ENCODE measurements around the gene BAHCC1. TPM values are rescaled to one million over a fixed set of nuclear protein-coding genes. Genes with fewer than 3 reads are reported as not detected.

BAHCC1 gene
- total and polyA plus RNA-seq, 2 of the 8 experiments (the other 6 are each of a cell fraction or from before 2014, with no cell fraction given): 0.26 to 0.58 TPM

DNA sequence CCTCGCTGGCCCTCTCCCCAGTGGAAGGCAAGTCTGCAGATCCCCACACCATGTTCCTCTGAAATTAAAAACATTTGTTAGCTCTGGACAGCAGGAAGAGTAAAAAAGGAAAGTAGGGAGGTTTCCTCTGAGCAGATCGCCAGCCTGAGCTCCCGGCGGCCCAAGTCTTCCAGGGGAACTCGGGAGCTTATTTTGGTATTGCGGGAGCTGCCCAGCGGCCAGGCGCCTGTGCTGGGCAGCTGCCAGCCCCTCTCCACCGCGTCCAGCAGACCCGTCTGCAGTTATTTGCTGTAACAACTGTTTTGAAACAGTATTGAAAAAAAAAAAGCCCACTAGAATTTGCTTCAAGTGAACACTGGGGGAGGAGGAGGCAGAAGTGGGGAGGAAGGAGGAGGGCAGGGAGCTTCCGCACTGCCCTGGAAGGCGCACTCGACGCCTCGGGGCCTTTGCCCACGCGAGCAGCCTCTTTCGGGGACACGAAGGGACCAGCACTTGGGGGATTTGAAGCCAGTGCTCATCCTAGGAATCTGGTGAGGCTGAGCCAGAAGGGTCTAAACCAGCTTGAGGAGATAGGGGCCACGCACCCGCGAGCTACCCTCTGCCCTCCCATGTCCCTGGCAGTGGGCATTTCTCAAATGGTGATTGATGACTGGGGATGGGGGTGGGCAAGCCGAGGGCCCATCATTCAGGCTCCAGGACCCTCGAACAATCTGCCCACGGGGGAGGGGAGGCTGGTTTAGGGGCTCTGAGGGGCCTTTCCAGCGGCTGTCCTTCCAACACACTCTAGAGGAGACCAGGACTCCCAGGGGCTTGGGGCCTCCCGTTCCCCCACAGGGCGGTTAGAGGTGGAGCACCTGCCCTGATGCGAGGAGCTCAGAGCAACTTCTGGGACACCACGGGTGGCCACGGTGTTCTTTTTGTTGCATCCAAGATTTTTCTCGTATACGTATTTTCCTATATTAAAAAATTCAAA lies 3.0 kb upstream of the BAHCC1 start:
- H3K79me1 ChIP-seq (ENCODE audit: low read depth, low read length): no peaks in the 10 kb centered on the region

More for the DNA sequence above, 3.0 kb upstream of the BAHCC1 start:
- ChIA-PET POLR2A (ENCODE audit: partially characterized antibody) (interaction anchor here (0.9 to 4.5 kb wide), 5 partner anchors 9 to 140 kb away, joined by 3 to 18 read pairs (median 5); partner anchors contain the start of gene ACTG1), CTCF (ENCODE audit: partially characterized antibody) (interaction anchor here (0.7 to 3.0 kb wide), 16 partner anchors 10 to 131 kb away, joined by 3 to 11 read pairs (median 4); no protein-coding TSS in a partner anchor)
- H4K91ac ChIP-seq (replicated peaks; ENCODE audit: insufficient read length, low read length): no peak overlapping the region
- 0 out of 2 replicates have a peak overlapping the region, but pooled peaks have one; percentile 16 for H2BK15ac ChIP-seq (ENCODE audit: low read length)
- DNase-seq (ENCODE audit: low read depth in 1 of 2, low spot score in 2 of 2): peak in 1 of 2 experiments; percentile 53
- H3K4me2 ChIP-seq (ENCODE audit: insufficient read depth in 1 of 2, low read depth in 2 of 2, low read length in 2 of 2): peak overlapping the region; percentile 48 to 60; a peak in 3 of 4 replicates
- H3K18ac ChIP-seq (ENCODE audit: extremely low read depth, low read length): no peak overlapping the region; the same call in 1 of the 2 replicates
- peak overlapping the region; percentile 81; the same call in 1 of the 2 replicates for H4K8ac ChIP-seq (ENCODE audit: extremely low read depth, insufficient read depth, low read length)
- H3K9me3 ChIP-seq (ENCODE audit: insufficient read depth in 2 of 2, low read depth in 1 of 2, low read length in 1 of 2): no peaks in the 10 kb centered on the region
- peaks cover 2 to 44% (median 34%) of the 10 kb centered on the region in 4 experiments for H3K4me1 ChIP-seq (replicated peaks in 1 of 4; ENCODE audit: control insufficient read depth in 3 of 4, insufficient read depth in 4 of 4, low read length in 3 of 4)
- FAIRE-seq: no peak
- H4K20me1 ChIP-seq (replicated peaks in 1 of 2; ENCODE audit: control insufficient read depth in 1 of 2, insufficient read depth in 2 of 2, low read length in 2 of 2): peaks cover 16 to 19% of the 10 kb centered on the region in 2 experiments
- no peak overlapping the region for H2BK120ac ChIP-seq (replicated peaks; ENCODE audit: low read depth, low read length)
- no peaks in the 10 kb centered on the region; a peak in 1 of 8 replicates for H3K36me3 ChIP-seq (ENCODE audit: control insufficient read depth in 2 of 4, insufficient read depth in 4 of 4, low read length in 3 of 4)
- H3K23me2 ChIP-seq (ENCODE audit: low read depth, low read length): peaks cover 23% of the 10 kb centered on the region
- no peak overlapping the region for H3K4ac ChIP-seq (replicated peaks; ENCODE audit: insufficient read length, low read depth, low read length)
- H2BK12ac ChIP-seq (ENCODE audit: low read depth, low read length): 0 out of 2 replicates have a peak overlapping the region, but pooled peaks have one; percentile 27
- 28% methylated on average over 34 of the region's 34 CpGs; no CpG with 5 or more reads in 1 of the 2 experiments for WGBS, 2 experiments (ENCODE audit: extremely low coverage in 1 of 2, insufficient coverage in 1 of 2, insufficient read length in 1 of 2, insufficient replicate concordance in 2 of 2, low coverage in 1 of 2, low lambda C conversion rate in 2 of 2, missing lambda C conversion rate in 1 of 2)
- no peak overlapping the region for H3K23ac ChIP-seq (ENCODE audit: insufficient read length)
- no peak overlapping the region for H3K56ac ChIP-seq (replicated peaks; ENCODE audit: insufficient read length, low read depth, low read length)
- H3K9ac ChIP-seq (replicated peaks in 1 of 4; ENCODE audit: extremely low read depth in 1 of 4, low read depth in 3 of 4, low read length in 3 of 4): no peak overlapping the region
- no peak overlapping the region for H2BK20ac ChIP-seq (ENCODE audit: low read length)
- no peak overlapping the region for H3K27ac ChIP-seq (ENCODE audit: low read depth, low read length)
- TF ChIP-seq NRF1 (IDR thresholded peaks at IDR 0.05; ENCODE audit: low read depth, low read length) (no peak), RNF2 (IDR thresholded peaks at IDR 0.05; ENCODE audit: borderline replicate concordance, low read depth, low read length, missing control alignments, poor library complexity, severe bottlenecking) (peak; percentile 68), EZH2 (IDR thresholded peaks at IDR 0.05; ENCODE audit: low read depth, low read length, severe bottlenecking) (peak; percentile 68), SUZ12 (IDR thresholded peaks at IDR 0.05; ENCODE audit: low read length) (peak; percentile 58)
- 0 out of 2 replicates have a peak overlapping the region, but pooled peaks have one; percentile 69 for H2AK5ac ChIP-seq (ENCODE audit: low read depth, low read length)
- no peak overlapping the region for H2AFZ ChIP-seq (ENCODE audit: low read length)
- no peak overlapping the region for H4K5ac ChIP-seq (ENCODE audit: insufficient read length, low read depth, low read length)
- H3K14ac ChIP-seq (ENCODE audit: insufficient read length): no peak overlapping the region
- no peaks in the 10 kb centered on the region for H3K79me2 ChIP-seq (ENCODE audit: control insufficient read depth in 1 of 2, insufficient read depth in 2 of 2, low read length in 2 of 2)
- peaks cover 44 to 67% (median 62%) of the 10 kb centered on the region in 4 experiments for H3K27me3 ChIP-seq (replicated peaks in 1 of 4; ENCODE audit: control insufficient read depth in 3 of 4, extremely low read depth in 1 of 4, insufficient read depth in 3 of 4, low read length in 3 of 4)
- no peak overlapping the region for H2BK5ac ChIP-seq (ENCODE audit: low read depth, low read length)
- peak overlapping the region; percentile 31 to 64 (median 50) for H3K4me3 ChIP-seq (ENCODE audit: extremely low read depth in 1 of 4, insufficient read depth in 2 of 4, low read depth in 3 of 4, low read length in 4 of 4)

All from H1 (cell line).